ENCODE data around the gene IFT25.
"Not testable (repeated sequence)": the region's sequence is repeated elsewhere in the genome, so short reads cannot be mapped to it uniquely, and the experiment has no call there.

The IFT25 gene

GRCh38 chr1:53945433-53946251, at the start of gene IFT25:
Gene IFT25 (minus strand): TSS chr1:53945699. CDS start chr1:53940082, 5,617 bp downstream.
- DNase-seq (ENCODE audit: low spot score), result peak; percentile 94

- not testable (repeated sequence) for DNase-seq (ENCODE audit: low spot score)
These were observed 49.0 kb upstream of the IFT25 start for GRCh38 chr1:53994516-53994915.

DNA sequence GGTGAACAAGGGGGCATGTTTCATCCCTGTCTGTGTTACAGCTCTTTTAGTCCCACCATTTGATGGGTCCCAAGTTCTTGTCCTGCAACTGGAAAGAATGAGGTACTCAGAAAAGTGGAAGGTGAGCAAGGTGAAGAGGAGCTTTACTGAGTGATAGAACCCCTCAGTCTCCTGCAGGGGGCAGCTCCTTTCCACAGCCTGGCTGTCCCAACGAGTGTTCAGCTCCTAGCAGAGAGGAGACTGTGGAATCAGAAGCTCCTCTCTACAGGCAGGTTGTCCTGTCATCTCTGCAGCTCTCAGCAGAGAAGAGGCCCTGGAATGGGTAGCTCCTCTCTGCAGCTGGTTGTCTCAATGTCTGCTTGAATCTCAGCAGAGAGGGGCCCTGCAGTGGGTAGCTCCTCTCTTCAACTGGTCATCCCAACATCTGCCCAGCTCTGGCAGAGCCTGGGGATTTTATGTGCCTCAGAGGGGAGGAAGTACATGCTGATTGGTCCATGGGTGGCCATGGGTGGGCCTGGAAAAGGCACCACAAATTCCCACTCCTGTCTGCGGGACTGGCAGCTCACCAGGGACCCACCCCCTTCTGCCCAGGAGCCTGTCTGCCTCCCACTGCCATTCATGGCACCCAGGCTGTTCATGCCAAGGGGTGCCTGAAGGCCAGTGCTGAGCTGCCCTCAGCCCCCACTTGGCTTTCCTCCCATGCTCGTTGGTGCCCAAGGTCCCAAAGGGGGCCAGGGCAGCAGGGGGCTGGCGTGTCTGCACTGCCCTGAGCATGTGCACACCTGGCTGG, 46.8 kb upstream of the IFT25 start:
- no peak for DNase-seq (ENCODE audit: low spot score)

- no peak for DNase-seq (ENCODE audit: low spot score)
These were observed 42.4 kb upstream of the IFT25 start for GRCh38 chr1:53987880-53988279.

- DNase-seq (ENCODE audit: low spot score), result no peak
These were observed 41.0 kb upstream of the IFT25 start for GRCh38 chr1:53986458-53986857.

- no peak for DNase-seq (ENCODE audit: low spot score)
These were observed 39.2 kb upstream of the IFT25 start for GRCh38 chr1:53984726-53985125.

- no peak for DNase-seq (ENCODE audit: low spot score)
These were observed 37.2 kb upstream of the IFT25 start for GRCh38 chr1:53982763-53983104.

DNA sequence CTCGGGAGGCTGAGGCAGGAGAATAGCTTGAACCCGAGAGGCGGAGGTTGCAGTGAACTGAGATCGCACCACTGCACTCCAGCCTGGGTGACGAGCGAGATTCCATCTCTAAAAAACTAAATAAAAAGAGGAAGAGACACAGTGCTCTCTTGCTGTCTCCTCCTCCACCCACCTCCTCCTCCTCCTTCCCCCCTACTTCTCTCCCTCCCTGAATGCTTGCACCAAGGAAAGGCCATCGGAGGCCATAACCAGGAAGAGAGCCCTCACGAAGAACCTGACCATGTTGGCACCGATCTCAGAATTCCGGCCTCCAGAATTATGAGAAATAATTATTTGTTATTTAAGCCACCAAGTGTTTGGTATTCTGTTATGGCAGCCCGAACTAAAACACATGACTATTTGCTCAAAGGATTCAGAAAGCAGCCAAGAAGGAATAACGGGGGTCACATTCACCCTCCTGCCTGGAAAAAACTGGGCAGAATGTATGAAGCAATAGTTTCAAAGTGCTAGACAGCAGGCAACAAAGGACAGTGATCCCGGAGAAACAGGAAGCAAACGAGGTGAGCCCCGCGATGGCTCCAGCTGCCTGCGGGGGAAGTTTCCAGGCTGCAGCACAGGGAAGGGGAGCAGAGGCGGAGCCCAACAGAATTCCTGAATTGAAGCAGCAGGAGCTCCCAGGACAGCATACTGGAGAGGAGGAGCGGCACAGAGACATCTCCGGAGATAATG, 36.7 kb upstream of the IFT25 start:
- DNase-seq (ENCODE audit: low spot score), result peak; percentile 65

GRCh38 chr1:53981220-53981619, 35.7 kb upstream of the IFT25 start:
- DNase-seq (ENCODE audit: low spot score), result no peak

- no peak for DNase-seq (ENCODE audit: low spot score)
These were observed 34.4 kb upstream of the IFT25 start for GRCh38 chr1:53979712-53980450.

GRCh38 chr1:53975861-53976260, 30.4 kb upstream of the IFT25 start:
- no peak for DNase-seq (ENCODE audit: low spot score)

DNA sequence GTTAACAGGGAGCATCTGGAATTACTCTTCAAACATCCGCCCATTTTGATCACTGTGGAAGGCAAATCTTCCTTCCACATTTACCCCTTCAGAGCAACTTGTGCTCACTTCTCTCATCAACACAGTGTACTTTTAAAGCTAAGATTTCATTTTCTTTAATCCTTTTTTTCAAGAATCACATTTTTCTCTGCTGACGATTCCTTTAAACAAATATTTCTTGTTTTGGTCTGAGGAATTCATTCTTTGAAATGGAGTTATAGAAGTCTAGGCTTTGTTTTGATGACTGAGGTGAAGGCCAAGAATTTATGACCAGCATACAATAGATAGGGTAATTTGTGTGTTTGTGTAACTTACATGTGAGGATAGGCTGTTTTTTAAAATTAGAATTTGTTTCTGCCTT, 26.2 kb upstream of the IFT25 start:
- DNase-seq (ENCODE audit: low spot score), result no peak

DNA sequence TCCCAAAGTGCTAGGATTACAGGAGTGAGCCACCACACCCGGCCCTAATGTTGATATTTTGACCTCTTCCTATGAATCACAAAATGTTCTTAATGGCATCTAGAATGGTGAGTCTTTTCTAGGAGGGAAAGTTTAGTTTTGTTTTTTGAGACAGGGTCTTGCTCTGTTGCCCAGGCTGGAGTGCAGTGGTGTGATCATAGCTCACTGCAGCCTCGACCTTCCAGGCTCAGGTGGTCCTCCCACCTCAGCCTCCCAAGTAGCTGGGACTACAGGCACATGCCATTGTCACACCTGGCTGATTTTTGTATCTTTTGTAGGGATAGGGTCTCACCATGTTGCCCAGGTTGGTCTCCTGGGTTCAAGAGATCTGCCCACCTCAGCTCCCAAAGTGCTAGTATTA, 23.8 kb upstream of the IFT25 start:
- DNase-seq (ENCODE audit: low spot score), result not testable (repeated sequence)

DNA sequence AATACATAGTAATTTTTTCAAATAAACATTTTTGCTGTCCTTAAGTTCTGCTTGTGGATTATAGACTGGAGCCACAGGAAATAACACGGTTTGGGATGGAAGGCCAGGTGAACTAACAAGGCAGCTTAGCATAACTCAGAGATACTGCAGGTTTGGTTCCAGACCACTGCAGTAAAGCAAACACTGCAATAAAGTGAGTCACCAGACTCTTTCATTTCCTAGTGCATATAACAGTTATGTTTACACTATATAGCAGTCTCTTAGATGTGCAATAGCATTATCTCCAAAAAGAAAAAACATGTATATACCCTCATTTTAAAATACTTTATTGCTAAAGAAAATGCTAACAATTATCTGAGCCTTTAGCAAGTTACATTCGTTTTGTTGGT, 22.6 kb upstream of the IFT25 start:
- no peak for DNase-seq (ENCODE audit: low spot score)

DNA sequence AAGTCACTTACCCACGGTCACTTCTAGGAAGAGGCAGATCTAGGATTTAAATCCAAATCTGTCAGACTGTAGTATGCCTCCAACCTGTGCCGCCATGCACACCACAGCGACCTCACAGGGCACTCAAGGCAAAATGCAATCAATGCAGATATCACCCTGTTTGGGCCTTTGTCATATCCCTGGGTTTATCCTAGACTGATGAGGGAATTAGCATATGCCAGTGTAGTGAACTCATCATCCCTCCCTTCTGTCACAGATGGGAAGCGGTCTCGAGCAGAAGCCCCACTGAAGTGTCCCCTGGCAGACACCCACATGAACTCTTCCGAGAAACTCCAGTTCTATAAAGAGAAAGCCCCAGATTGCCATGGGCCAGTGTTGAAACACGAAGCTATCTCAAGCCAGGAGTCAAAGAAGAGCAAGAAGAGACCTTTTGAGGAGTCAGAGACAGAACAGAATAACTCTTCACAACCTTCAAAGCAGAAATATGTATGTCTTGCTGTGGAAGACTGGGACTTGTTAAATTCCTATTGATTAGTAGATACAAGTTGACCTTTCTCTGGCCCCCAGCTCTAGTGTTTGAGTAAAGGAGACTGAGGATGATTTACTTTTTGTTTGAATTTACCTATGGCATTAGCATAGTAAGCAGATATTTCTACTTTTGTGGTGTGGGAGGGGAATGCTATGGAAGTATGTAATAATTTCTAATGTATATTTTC, 22.1 kb upstream of the IFT25 start:
- no peak for DNase-seq (ENCODE audit: low spot score)

DNA sequence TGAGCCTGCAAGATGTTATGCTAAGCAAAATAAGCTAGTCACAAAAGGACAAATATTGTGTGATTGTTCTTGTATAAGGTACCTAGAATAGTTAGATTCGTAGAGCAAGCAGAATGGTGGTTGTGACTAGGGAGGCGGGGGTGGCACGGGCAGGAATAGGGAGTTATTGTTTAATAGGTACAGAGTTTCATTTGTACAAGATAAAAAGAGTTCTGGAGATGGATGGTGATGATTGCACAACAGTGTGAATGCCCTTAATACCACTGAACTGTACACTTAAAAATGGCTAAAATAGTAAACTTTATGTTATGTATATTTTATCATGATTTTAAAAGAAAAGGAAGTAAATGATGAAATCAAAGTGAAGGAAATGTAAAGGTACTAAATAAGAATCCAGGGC, 21.3 kb upstream of the IFT25 start:
- no peak for DNase-seq (ENCODE audit: low spot score)

- no peak for DNase-seq (ENCODE audit: low spot score)
These were observed 18.6 kb upstream of the IFT25 start for GRCh38 chr1:53964109-53964508.

DNA sequence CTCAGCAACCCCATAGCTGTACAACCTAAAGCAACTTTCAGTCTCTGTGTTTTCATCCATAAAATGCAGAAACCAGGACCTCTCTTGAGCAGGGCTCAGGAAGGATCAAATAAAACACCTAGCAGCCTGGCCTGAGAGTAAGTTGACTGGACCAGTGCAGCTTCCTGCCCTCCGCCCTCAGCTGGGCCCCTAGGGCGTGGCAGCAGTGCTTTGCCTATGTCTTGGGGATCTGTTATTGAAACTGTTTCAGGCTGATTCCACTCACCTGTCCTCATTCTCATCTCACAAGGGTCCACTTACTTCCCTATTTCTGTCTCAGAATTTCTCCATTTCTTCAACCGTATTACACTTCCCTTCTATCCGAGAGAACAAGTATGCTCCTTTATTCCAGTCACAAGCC, 18.0 kb upstream of the IFT25 start:
- no peak for DNase-seq (ENCODE audit: low spot score)

GRCh38 chr1:53962395-53962794, 16.9 kb upstream of the IFT25 start:
- no peak for DNase-seq (ENCODE audit: low spot score)

DNA sequence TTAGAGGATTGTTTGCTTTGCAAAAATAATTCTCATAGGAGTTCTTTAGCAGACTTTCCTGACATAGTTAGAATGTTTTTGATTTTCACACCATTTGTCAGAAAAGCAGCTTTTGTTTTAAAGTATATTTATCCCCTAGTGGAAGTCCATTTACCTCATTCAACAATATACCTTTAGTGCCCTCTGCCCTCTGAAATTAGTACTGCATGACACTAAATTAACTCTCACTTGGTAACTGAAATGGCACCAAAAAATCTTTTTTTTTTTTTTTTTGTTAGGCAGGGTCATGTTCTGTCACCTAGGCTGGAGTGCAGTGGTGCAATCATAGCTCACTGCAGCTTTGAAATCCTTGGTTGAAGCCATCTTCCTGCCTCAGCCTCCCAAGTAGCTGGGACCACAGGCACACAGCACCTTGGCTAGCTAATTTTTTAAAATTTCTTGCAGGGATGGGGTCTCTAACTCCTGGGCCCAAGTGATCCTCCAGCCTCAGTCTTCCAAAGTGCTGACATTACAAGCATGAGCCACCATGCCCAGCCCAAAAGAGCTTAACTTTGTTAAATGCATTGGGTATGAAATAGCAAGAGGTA, 14.3 kb upstream of the IFT25 start:
- DNase-seq (ENCODE audit: low spot score), result peak; percentile 45

DNA sequence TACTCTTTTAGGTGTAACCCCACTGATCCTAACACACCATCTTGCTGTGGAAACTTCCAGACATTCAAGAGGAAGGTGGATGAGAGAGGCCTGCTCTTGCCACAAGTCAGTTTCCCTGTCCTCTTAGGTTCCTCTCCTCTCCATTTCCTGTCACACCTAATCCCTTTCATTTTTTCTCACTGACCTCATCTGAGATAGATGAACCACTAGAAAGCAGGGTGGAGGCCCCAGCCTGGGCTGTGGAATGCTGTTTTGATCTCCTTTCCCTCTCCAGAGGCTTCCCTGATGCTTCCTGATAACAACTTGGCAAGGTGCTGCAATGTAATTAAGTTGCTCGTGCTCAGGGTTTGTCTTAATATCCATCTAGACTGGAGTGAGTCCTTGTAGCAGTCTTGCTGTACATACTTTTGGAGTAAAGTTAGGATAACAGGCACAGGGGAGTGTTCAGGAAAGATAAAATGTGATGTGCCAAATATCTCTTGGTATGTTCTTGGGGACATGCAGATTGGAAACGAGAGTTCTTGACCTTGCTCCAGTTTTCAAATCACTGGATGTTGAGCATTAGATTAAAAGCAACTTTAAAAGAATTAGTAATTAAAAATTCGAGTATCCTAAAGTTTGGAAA, 11.8 kb upstream of the IFT25 start:
- no peak for DNase-seq (ENCODE audit: low spot score)

Data from COLO829 (cell line).